GM23248 (cell line): Measurements from ENCODE around the gene RELT.

Experiments used
- EZH2 ChIP-seq: fragments of 200-600 bp; sonication (generic); IDR thresholded peaks from 2 replicates; pipeline ENCODE4 v1.6.1; 2018; ENCODE audit warnings: antibody characterized with exemption, mild to moderate bottlenecking; ENCODE audit not compliant: insufficient read depth, poor library complexity, severe bottlenecking
- EZH2phosphoT487 ChIP-seq: fragments of 200-600 bp; sonication (generic); IDR thresholded peaks from 2 replicates; pipeline ENCODE4 v1.6.1; 2018; ENCODE audit warnings: antibody characterized with exemption, moderate library complexity, mild to moderate bottlenecking, low read depth; ENCODE audit not compliant: insufficient read depth

DNA sequence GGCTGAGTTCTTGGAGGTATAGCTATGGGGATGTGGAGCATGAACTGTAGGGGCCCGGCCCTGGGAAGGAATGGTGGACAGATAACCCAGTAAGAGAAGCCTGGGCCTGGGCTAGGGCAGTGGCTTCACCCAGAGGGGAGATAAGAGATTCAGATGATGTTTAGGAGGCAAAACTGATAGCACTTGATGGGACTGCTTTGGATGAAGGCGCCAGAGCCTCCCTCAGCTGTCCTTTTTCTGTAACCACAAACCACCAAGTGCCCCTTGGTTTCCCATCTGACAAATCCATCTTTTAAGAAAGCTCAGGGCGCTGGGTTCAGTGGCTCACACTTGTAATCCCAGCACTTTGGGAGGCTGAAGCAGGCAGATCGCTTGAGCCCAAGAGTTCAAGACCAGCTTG is 23.4 kb downstream of the RELT start:
- TF ChIP-seq EZH2phosphoT487: no peak
- TF ChIP-seq EZH2: no peak
